IPS DF 6.9 (cell line): ENCODE results near the gene RLBP1.

Experiments used
- DNase-seq: peaks from one replicate; pipeline ENCODE4 v3.0.0-alpha.2; 2013; ENCODE audit warnings: low read depth, low spot score
- H3K27ac ChIP-seq: one replicate; pipeline ENCODE4 v1.5.1; 2013; ENCODE audit warnings: low read length, control low read depth
- H3K27me3 ChIP-seq: 2 replicates; pipeline ENCODE4 v1.6.1; 2013; ENCODE audit warnings: mild to moderate bottlenecking, low read length; ENCODE audit not compliant: control insufficient read depth, insufficient read depth
- H3K36me3 ChIP-seq: 2 replicates; pipeline ENCODE4 v1.6.1; 2013; ENCODE audit warnings: low read length; ENCODE audit not compliant: control insufficient read depth, insufficient read depth
- H3K4me1 ChIP-seq: 2 replicates; pipeline ENCODE4 v1.6.1; 2013; ENCODE audit warnings: low read length; ENCODE audit not compliant: control insufficient read depth, insufficient read depth
- H3K4me3 ChIP-seq: 2 replicates; pipeline ENCODE4 v1.5.1; 2013; ENCODE audit warnings: mild to moderate bottlenecking, low read length
- H3K9me3 ChIP-seq: 2 replicates; pipeline ENCODE4 v1.6.1; 2013; ENCODE audit warnings: low read length, inconsistent platforms; ENCODE audit not compliant: control insufficient read depth, insufficient read depth
- WGBS: extraction: QIAGEN DNeasy Blood & Tissue Kit; methylation state at CpG from one replicate; pipeline ENCODE4 v1.1.7; 2013; ENCODE audit warnings: mixed read lengths, missing lambda C conversion rate; ENCODE audit not compliant: insufficient read length, insufficient coverage; 5-methylcytosine and 5-hydroxymethylcytosine counted together

RLBP1 gene

GRCh38 chr15:89206908-89207331 lies 14.5 kb downstream of the RLBP1 start:
- DNase-seq: peak; percentile 47
- WGBS: no CpG with 5 or more reads among the region's 14 CpGs
- H3K27me3 ChIP-seq: no peaks in the 10 kb centered on the region
- H3K36me3 ChIP-seq: no peaks in the 10 kb centered on the region
- no peaks in the 10 kb centered on the region for H3K9me3 ChIP-seq
- no peak overlapping the region for H3K27ac ChIP-seq
- H3K4me3 ChIP-seq: no peak overlapping the region
- H3K4me1 ChIP-seq: peaks cover 5% of the 10 kb centered on the region

- H3K4me1 ChIP-seq: peaks cover 5% of the 10 kb centered on the region
- no peak for DNase-seq
- no peak overlapping the region for H3K4me3 ChIP-seq
- H3K27me3 ChIP-seq: no peaks in the 10 kb centered on the region
- no peaks in the 10 kb centered on the region for H3K9me3 ChIP-seq
- no peak overlapping the region for H3K27ac ChIP-seq
- H3K36me3 ChIP-seq: no peaks in the 10 kb centered on the region
- no CpG with 5 or more reads among the region's 14 CpGs for WGBS
Observed at GRCh38 chr15:89205991-89206585, 15.3 kb downstream of the RLBP1 start.

- H3K36me3 ChIP-seq: no peaks in the 10 kb centered on the region
- H3K4me3 ChIP-seq: no peak overlapping the region
- WGBS: no CpG with 5 or more reads among the region's 2 CpGs
- no peak overlapping the region for H3K27ac ChIP-seq
- no peaks in the 10 kb centered on the region for H3K27me3 ChIP-seq
- no peak for DNase-seq
- H3K9me3 ChIP-seq: no peaks in the 10 kb centered on the region
- H3K4me1 ChIP-seq: peaks cover 5% of the 10 kb centered on the region
Observed at GRCh38 chr15:89203705-89204273, 17.6 kb downstream of the RLBP1 start.

- no peaks in the 10 kb centered on the region for H3K36me3 ChIP-seq
- no peaks in the 10 kb centered on the region for H3K9me3 ChIP-seq
- H3K4me1 ChIP-seq: peaks cover 4% of the 10 kb centered on the region
- no CpG with 5 or more reads among the region's 20 CpGs for WGBS
- DNase-seq: no peak
- H3K4me3 ChIP-seq: no peak overlapping the region
- no peaks in the 10 kb centered on the region for H3K27me3 ChIP-seq
- no peak overlapping the region for H3K27ac ChIP-seq
Observed at GRCh38 chr15:89201465-89202005, 19.8 kb downstream of the RLBP1 start.

GRCh38 chr15:89200182-89200581 lies 21.2 kb downstream of the RLBP1 start:
- WGBS: no CpG with 5 or more reads among the region's 12 CpGs
- H3K27me3 ChIP-seq: no peaks in the 10 kb centered on the region
- no peak for DNase-seq
- no peak overlapping the region for H3K4me3 ChIP-seq
- H3K27ac ChIP-seq: no peak overlapping the region
- H3K4me1 ChIP-seq: peaks cover 6% of the 10 kb centered on the region
- H3K9me3 ChIP-seq: no peaks in the 10 kb centered on the region
- no peaks in the 10 kb centered on the region for H3K36me3 ChIP-seq

- no peak overlapping the region for H3K27ac ChIP-seq
- no peak overlapping the region for H3K4me3 ChIP-seq
- peaks cover 6% of the 10 kb centered on the region for H3K4me1 ChIP-seq
- H3K36me3 ChIP-seq: no peaks in the 10 kb centered on the region
- no peaks in the 10 kb centered on the region for H3K9me3 ChIP-seq
- no peaks in the 10 kb centered on the region for H3K27me3 ChIP-seq
- DNase-seq: peak; percentile 22
- no CpG with 5 or more reads among the region's 6 CpGs for WGBS
Observed at GRCh38 chr15:89199746-89200145, 21.6 kb downstream of the RLBP1 start.

GRCh38 chr15:89198934-89199333 lies 22.4 kb downstream of the RLBP1 start:
- H3K27ac ChIP-seq: no peak overlapping the region
- no peaks in the 10 kb centered on the region for H3K36me3 ChIP-seq
- peaks cover 6% of the 10 kb centered on the region for H3K4me1 ChIP-seq
- H3K27me3 ChIP-seq: no peaks in the 10 kb centered on the region
- no CpG with 5 or more reads among the region's 3 CpGs for WGBS
- DNase-seq: no peak
- H3K4me3 ChIP-seq: no peak overlapping the region
- H3K9me3 ChIP-seq: no peaks in the 10 kb centered on the region

- no CpG with 5 or more reads among the region's 2 CpGs for WGBS
- no peaks in the 10 kb centered on the region for H3K36me3 ChIP-seq
- DNase-seq: no peak
- H3K4me3 ChIP-seq: no peak overlapping the region
- H3K27ac ChIP-seq: no peak overlapping the region
- no peaks in the 10 kb centered on the region for H3K9me3 ChIP-seq
- no peaks in the 10 kb centered on the region for H3K27me3 ChIP-seq
- H3K4me1 ChIP-seq: peaks cover 6% of the 10 kb centered on the region
Observed at GRCh38 chr15:89198196-89198595, 23.2 kb downstream of the RLBP1 start.

- Histone ChIP-seq H3K4me3 (no peak overlapping the region), H3K4me1 (peaks cover 5% of the 10 kb centered on the region), H3K36me3 (no peaks in the 10 kb centered on the region), H3K9me3 (no peaks in the 10 kb centered on the region), H3K27ac (no peak overlapping the region), H3K27me3 (no peaks in the 10 kb centered on the region)
- WGBS: no CpG with 5 or more reads among the region's 4 CpGs
- peak; percentile 25 for DNase-seq
Observed at GRCh38 chr15:89197503-89197971, 23.8 kb downstream of the RLBP1 start.

GRCh38 chr15:89196994-89197393 lies 24.4 kb downstream of the RLBP1 start:
- H3K4me1 ChIP-seq: peaks cover 4% of the 10 kb centered on the region
- DNase-seq: no peak
- no peaks in the 10 kb centered on the region for H3K36me3 ChIP-seq
- no peaks in the 10 kb centered on the region for H3K9me3 ChIP-seq
- no peak overlapping the region for H3K27ac ChIP-seq
- WGBS: no CpG with 5 or more reads among the region's 7 CpGs
- H3K4me3 ChIP-seq: no peak overlapping the region
- no peaks in the 10 kb centered on the region for H3K27me3 ChIP-seq

GRCh38 chr15:89196241-89196640 lies 25.1 kb downstream of the RLBP1 start:
- Histone ChIP-seq H3K4me1 (peaks cover 4% of the 10 kb centered on the region), H3K9me3 (no peaks in the 10 kb centered on the region), H3K36me3 (no peaks in the 10 kb centered on the region; the same call in 1 of the 2 replicates), H3K27me3 (no peaks in the 10 kb centered on the region), H3K4me3 (no peak overlapping the region), H3K27ac (no peak overlapping the region)
- no CpG with 5 or more reads among the region's 6 CpGs for WGBS
- DNase-seq: no peak
